ENCODE data around the gene ZNF592. TPM values are rescaled to one million over a fixed set of nuclear protein-coding genes. Genes with fewer than 3 reads are reported as not detected.

Gene ZNF592
- total RNA-seq, 1 donor from 2014 or later, result 31.3 TPM

DNA sequence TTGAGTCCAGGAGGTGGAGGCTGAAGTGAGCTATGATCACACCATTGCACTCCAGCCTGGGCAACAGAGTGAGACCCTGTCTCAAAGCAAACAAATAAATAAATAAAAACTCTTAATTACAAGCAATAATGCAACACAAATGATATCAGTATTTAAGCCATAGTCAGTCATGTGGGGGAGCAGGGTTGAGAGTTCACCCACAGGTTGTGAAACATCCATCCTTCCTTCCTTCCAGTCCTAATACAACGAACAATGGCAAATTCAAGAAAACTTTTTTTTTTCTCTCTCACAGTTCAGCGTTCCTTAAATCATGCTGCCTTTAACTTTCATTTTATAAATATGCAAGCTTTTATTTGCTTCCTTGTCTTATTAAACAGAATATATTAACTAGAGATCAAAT lies 24.1 kb downstream of the ZNF592 start:
- Mint-ChIP-seq H3K4me3 (ENCODE audit: low read depth) (no peak overlapping the region), H3K4me1 (ENCODE audit: low read depth) (peaks cover 14% of the 10 kb centered on the region), H3K27ac (no peak overlapping the region), H3K27me3 (ENCODE audit: low read depth) (no peaks in the 10 kb centered on the region), H3K9me3 (no peaks in the 10 kb centered on the region), H3K36me3 (ENCODE audit: low read depth) (peaks cover 48% of the 10 kb centered on the region)
- intact Hi-C loops (cut with micrococcal nuclease), result no loop called here
- DNase-seq (ENCODE audit: low spot score), result no peak

- H3K36me3 Mint-ChIP-seq (ENCODE audit: low read depth), result peaks cover 48% of the 10 kb centered on the region
- no peak overlapping the region for H3K4me3 Mint-ChIP-seq (ENCODE audit: low read depth)
- H3K27me3 Mint-ChIP-seq (ENCODE audit: low read depth), result no peaks in the 10 kb centered on the region
- intact Hi-C loops (cut with micrococcal nuclease), result no loop called here
- H3K27ac Mint-ChIP-seq, result no peak overlapping the region
- peaks cover 17% of the 10 kb centered on the region for H3K4me1 Mint-ChIP-seq (ENCODE audit: low read depth)
- H3K9me3 Mint-ChIP-seq, result no peaks in the 10 kb centered on the region
- DNase-seq (ENCODE audit: low spot score), result no peak
Observed at GRCh38 chr15:84773716-84774115, 25.3 kb downstream of the ZNF592 start.

- peaks cover 39% of the 10 kb centered on the region for H3K36me3 Mint-ChIP-seq (ENCODE audit: low read depth)
- no peaks in the 10 kb centered on the region for H3K27me3 Mint-ChIP-seq (ENCODE audit: low read depth)
- H3K4me1 Mint-ChIP-seq (ENCODE audit: low read depth), result peaks cover 9% of the 10 kb centered on the region
- no peak for DNase-seq (ENCODE audit: low spot score)
- no peak overlapping the region for H3K27ac Mint-ChIP-seq
- intact Hi-C loops (cut with micrococcal nuclease), result no loop called here
- H3K4me3 Mint-ChIP-seq (ENCODE audit: low read depth), result no peak overlapping the region
- H3K9me3 Mint-ChIP-seq, result no peaks in the 10 kb centered on the region
Observed at GRCh38 chr15:84775867-84776449, 27.6 kb downstream of the ZNF592 start.

DNA sequence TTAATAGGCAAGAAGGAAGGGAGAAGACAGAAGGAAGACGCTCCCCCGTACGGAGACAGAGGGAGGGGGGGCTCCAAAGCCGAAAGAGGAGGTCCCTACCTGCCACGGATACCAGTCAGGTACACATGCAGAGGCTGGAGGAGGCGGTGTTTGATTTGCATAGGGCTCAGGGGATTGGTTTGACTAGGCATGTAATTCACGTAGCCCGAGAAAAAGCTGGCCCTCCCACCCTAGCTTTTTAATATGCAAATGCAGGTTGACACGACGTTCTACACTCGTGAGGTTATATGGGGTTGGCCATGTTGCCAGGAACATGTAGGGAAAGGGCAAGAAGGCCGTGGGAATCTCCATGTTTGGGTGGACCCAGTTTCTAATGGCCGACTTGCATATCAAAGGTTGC lies 29.8 kb downstream of the ZNF592 start:
- H3K4me1 Mint-ChIP-seq (ENCODE audit: low read depth), result peaks cover 15% of the 10 kb centered on the region
- no peak overlapping the region for H3K27ac Mint-ChIP-seq
- intact Hi-C loops (cut with micrococcal nuclease), result no loop called here
- no peak overlapping the region for H3K4me3 Mint-ChIP-seq (ENCODE audit: low read depth)
- peaks cover 42% of the 10 kb centered on the region for H3K36me3 Mint-ChIP-seq (ENCODE audit: low read depth)
- H3K9me3 Mint-ChIP-seq, result no peaks in the 10 kb centered on the region
- no peaks in the 10 kb centered on the region for H3K27me3 Mint-ChIP-seq (ENCODE audit: low read depth)
- DNase-seq (ENCODE audit: low spot score), result no peak

DNA sequence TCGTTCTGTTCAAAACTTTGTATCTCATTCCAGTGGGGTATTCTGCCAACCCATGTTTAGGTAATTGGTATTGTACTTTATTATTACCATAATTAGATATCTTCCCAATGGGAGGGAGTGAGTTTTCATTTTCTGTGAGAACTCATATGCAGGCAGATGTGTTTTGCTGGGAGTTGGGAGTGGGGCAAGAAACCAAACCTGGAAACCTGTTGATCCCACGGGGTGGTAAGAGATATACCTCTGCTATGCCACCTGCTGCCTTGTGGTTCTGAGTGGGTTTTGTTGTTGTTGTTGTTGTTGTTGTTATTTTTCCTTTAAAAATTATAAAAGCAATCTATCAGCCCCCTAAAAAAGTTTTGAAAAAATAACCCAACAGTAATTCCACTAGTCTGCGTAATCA lies 32.1 kb downstream of the ZNF592 start:
- no peak overlapping the region for H3K27ac Mint-ChIP-seq
- no peak for DNase-seq (ENCODE audit: low spot score)
- no peaks in the 10 kb centered on the region for H3K27me3 Mint-ChIP-seq (ENCODE audit: low read depth)
- intact Hi-C loops (cut with micrococcal nuclease), result no loop called here
- no peaks in the 10 kb centered on the region for H3K9me3 Mint-ChIP-seq
- H3K4me3 Mint-ChIP-seq (ENCODE audit: low read depth), result no peak overlapping the region
- peaks cover 53% of the 10 kb centered on the region for H3K36me3 Mint-ChIP-seq (ENCODE audit: low read depth)
- H3K4me1 Mint-ChIP-seq (ENCODE audit: low read depth), result peaks cover 16% of the 10 kb centered on the region

GRCh38 chr15:84781495-84781894 lies 33.1 kb downstream of the ZNF592 start:
- Mint-ChIP-seq H3K27ac (no peak overlapping the region), H3K36me3 (ENCODE audit: low read depth) (peaks cover 58% of the 10 kb centered on the region), H3K27me3 (ENCODE audit: low read depth) (no peaks in the 10 kb centered on the region), H3K9me3 (no peaks in the 10 kb centered on the region), H3K4me3 (ENCODE audit: low read depth) (no peak overlapping the region), H3K4me1 (ENCODE audit: low read depth) (peaks cover 21% of the 10 kb centered on the region)
- DNase-seq (ENCODE audit: low spot score), result no peak
- intact Hi-C loops (cut with micrococcal nuclease), result no loop called here

DNA sequence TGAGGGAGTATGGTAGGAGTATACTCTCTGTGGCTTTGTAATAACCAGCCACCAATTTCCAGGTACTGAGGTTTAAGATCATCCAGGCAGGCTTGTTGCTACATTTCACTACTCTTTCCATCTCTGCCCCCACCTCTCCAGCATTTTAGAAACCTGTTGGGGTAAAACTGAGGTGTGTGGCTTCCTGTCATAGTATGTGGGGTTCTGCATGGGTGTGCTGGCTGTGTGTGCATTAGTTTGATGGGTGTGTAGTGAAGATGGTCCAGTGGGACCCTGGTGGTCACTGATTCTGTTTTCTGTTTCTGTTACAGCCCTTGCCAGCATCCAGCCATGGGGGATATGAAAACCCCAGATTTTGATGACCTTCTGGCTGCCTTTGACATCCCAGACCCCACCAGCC lies 34.0 kb downstream of the ZNF592 start:
- Mint-ChIP-seq H3K4me1 (ENCODE audit: low read depth) (peaks cover 21% of the 10 kb centered on the region), H3K27me3 (ENCODE audit: low read depth) (no peaks in the 10 kb centered on the region), H3K4me3 (ENCODE audit: low read depth) (no peak overlapping the region), H3K36me3 (ENCODE audit: low read depth) (peaks cover 58% of the 10 kb centered on the region), H3K9me3 (no peaks in the 10 kb centered on the region), H3K27ac (no peak overlapping the region)
- DNase-seq (ENCODE audit: low spot score), result no peak
- intact Hi-C loops (cut with micrococcal nuclease), result no loop called here

DNA sequence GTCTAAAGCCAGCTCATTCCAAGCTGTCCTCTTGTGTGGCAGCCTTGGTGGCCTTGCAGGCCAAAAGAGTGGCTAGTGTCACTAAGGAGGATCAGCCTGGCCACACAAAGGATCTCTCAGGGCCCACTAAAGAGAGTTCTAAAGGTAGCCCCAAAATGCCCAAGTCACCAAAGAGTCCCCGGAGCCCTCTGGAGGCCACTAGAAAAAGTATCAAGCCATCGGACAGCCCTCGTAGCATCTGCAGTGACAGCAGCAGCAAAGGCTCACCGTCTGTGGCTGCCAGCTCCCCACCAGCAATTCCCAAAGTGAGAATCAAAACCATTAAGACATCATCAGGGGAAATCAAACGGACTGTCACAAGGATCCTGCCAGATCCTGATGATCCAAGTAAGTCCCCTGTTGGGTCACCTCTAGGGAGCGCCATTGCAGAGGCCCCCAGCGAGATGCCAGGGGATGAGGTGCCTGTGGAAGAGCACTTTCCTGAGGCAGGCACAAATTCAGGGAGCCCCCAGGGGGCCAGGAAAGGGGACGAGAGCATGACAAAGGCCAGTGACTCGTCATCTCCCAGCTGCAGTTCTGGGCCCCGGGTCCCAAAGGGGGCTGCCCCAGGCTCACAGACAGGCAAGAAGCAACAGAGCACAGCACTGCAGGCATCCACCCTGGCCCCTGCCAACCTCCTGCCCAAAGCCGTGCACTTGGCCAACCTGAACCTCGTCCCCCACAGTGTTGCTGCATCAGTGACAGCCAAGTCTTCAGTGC lies 35.3 kb downstream of the ZNF592 start:
- H3K4me1 Mint-ChIP-seq (ENCODE audit: low read depth), result peaks cover 26% of the 10 kb centered on the region
- intact Hi-C loops (cut with micrococcal nuclease), result no loop called here
- H3K36me3 Mint-ChIP-seq (ENCODE audit: low read depth), result peaks cover 62% of the 10 kb centered on the region
- H3K27me3 Mint-ChIP-seq (ENCODE audit: low read depth), result no peaks in the 10 kb centered on the region
- no peaks in the 10 kb centered on the region for H3K9me3 Mint-ChIP-seq
- H3K27ac Mint-ChIP-seq, result no peak overlapping the region
- DNase-seq (ENCODE audit: low spot score), result no peak
- no peak overlapping the region for H3K4me3 Mint-ChIP-seq (ENCODE audit: low read depth)

GRCh38 chr15:84784262-84784661 lies 35.9 kb downstream of the ZNF592 start:
- no peaks in the 10 kb centered on the region for H3K27me3 Mint-ChIP-seq (ENCODE audit: low read depth)
- intact Hi-C loops (cut with micrococcal nuclease), result no loop called here
- no peak overlapping the region for H3K27ac Mint-ChIP-seq
- DNase-seq (ENCODE audit: low spot score), result no peak
- peaks cover 24% of the 10 kb centered on the region for H3K4me1 Mint-ChIP-seq (ENCODE audit: low read depth)
- H3K36me3 Mint-ChIP-seq (ENCODE audit: low read depth), result peaks cover 61% of the 10 kb centered on the region
- H3K9me3 Mint-ChIP-seq, result no peaks in the 10 kb centered on the region
- H3K4me3 Mint-ChIP-seq (ENCODE audit: low read depth), result no peak overlapping the region

DNA sequence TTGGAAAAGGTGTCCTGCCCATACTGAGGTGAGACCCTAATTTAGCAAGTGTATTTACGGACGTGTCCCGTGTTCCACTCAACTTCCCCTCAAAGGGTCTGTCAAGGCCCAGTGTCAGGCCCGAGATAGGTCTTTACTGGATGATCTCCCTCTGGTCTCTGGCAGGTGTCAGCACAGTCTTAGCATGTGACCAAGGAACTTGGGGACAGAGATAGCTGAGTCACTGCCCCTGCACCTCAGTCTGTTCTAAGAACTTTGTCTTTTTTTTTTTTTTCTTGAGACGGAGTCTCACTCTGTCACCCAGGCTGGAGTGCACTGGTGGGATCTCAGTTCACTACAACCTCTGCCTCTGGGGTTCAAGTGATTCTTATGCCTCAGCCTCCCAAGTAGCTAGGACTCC lies 36.7 kb downstream of the ZNF592 start:
- Mint-ChIP-seq H3K4me1 (ENCODE audit: low read depth) (peaks cover 24% of the 10 kb centered on the region), H3K36me3 (ENCODE audit: low read depth) (peaks cover 59% of the 10 kb centered on the region), H3K27ac (no peak overlapping the region), H3K4me3 (ENCODE audit: low read depth) (no peak overlapping the region), H3K27me3 (ENCODE audit: low read depth) (no peaks in the 10 kb centered on the region), H3K9me3 (no peaks in the 10 kb centered on the region)
- no peak for DNase-seq (ENCODE audit: low spot score)
- intact Hi-C loops (cut with micrococcal nuclease), result no loop called here

DNA sequence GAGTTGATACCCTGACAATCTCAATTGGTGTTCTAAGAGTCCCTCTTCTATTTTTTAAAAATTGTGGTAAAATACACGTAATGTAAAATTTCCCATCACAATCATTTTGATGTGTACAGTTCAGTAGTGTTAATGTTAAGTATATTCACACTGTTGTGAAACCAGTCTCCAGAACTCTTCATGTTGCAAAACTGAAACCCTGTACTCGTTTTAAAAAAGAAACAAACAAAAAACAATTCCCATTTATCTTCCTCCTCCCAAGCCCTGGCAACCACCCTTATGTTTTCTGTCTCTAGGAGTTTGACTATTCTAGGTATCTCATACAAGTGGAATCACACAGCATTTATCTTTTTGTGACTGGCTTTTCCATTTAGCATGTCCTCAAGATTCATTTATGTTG lies 40.1 kb downstream of the ZNF592 start:
- H3K36me3 Mint-ChIP-seq (ENCODE audit: low read depth), result peaks cover 55% of the 10 kb centered on the region
- DNase-seq (ENCODE audit: low spot score), result no peak
- H3K9me3 Mint-ChIP-seq, result no peaks in the 10 kb centered on the region
- H3K27ac Mint-ChIP-seq, result peak overlapping the region; percentile 21
- intact Hi-C loops (cut with micrococcal nuclease), result no loop called here
- H3K27me3 Mint-ChIP-seq (ENCODE audit: low read depth), result no peaks in the 10 kb centered on the region
- no peak overlapping the region for H3K4me3 Mint-ChIP-seq (ENCODE audit: low read depth)
- peaks cover 17% of the 10 kb centered on the region for H3K4me1 Mint-ChIP-seq (ENCODE audit: low read depth)

- intact Hi-C loops (cut with micrococcal nuclease), result no loop called here
- H3K9me3 Mint-ChIP-seq, result no peaks in the 10 kb centered on the region
- H3K4me3 Mint-ChIP-seq (ENCODE audit: low read depth), result no peak overlapping the region
- H3K27ac Mint-ChIP-seq, result no peak overlapping the region
- H3K27me3 Mint-ChIP-seq (ENCODE audit: low read depth), result no peaks in the 10 kb centered on the region
- peaks cover 53% of the 10 kb centered on the region for H3K36me3 Mint-ChIP-seq (ENCODE audit: low read depth)
- H3K4me1 Mint-ChIP-seq (ENCODE audit: low read depth), result peaks cover 17% of the 10 kb centered on the region
- no peak for DNase-seq (ENCODE audit: low spot score)
Observed at GRCh38 chr15:84789762-84790161, 41.4 kb downstream of the ZNF592 start.

DNA sequence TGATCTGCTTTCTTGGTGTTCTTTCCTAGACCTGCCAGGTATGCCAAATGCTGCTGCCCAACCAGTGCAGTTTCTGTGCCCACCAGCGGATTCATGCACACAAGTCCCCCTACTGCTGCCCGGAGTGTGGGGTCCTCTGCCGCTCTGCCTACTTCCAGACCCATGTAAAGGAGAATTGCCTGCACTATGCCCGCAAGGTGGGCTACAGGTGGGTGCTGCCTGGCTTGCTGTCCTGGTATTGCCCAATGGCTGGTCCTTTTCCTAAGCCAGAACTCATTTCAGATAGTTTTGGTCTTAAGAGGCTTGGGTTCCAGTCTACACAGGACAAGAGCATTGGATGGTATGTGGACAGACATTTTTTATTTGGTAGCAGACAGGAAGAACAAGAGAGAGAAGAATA lies 42.3 kb downstream of the ZNF592 start:
- no peak for DNase-seq (ENCODE audit: low spot score)
- intact Hi-C loops (cut with micrococcal nuclease), result no loop called here
- H3K4me3 Mint-ChIP-seq (ENCODE audit: low read depth), result no peak overlapping the region
- H3K4me1 Mint-ChIP-seq (ENCODE audit: low read depth), result peaks cover 14% of the 10 kb centered on the region
- peak overlapping the region; percentile 51 for H3K27ac Mint-ChIP-seq
- H3K27me3 Mint-ChIP-seq (ENCODE audit: low read depth), result no peaks in the 10 kb centered on the region
- no peaks in the 10 kb centered on the region for H3K9me3 Mint-ChIP-seq
- peaks cover 54% of the 10 kb centered on the region for H3K36me3 Mint-ChIP-seq (ENCODE audit: low read depth)

All from activated T-helper 2 cell treated with anti-CD3 and anti-CD28 coated beads, Interferon-gamma antibody, Interleukin-2, Interleukin-4, amounts not matched to agents 10 μg/mL and 5 μg/mL and 100 μg/mL, durations not matched to agents 14 hours and 24 hours and 36 hours (primary cell).